Tongue (tissue), 2 donors: ENCODE data around the gene FKRP. TPM values are rescaled to one million over a fixed set of nuclear protein-coding genes. Genes with fewer than 3 reads are reported as not detected.
"Not testable (repeated sequence)": the region's sequence is repeated elsewhere in the genome, so short reads cannot be mapped to it uniquely, and the experiment has no call there.

ENCODE experiments used
- DNase-seq: peaks from one replicate; pipeline ENCODE4 v3.0.0-alpha.2; 2015
- total RNA-seq: library from RNA; depleted of rRNA; stranded (reverse); fragments of >200 nt; gene quantifications from one replicate; pipeline ENCODE4 v1.2.3, GENCODE V29; 2014

FKRP gene
- total RNA-seq = 22.4 TPM

- peak; percentile 59 for DNase-seq
These were observed at the start of gene FKRP for GRCh38 chr19:46745521-46746280. Gene FKRP (plus strand): TSS chr19:46746057. CDS start chr19:46755451, 9,394 bp downstream.

- no peak for DNase-seq
These were observed 49.0 kb upstream of the FKRP start for GRCh38 chr19:46696866-46697203.

GRCh38 chr19:46697204-46697960, 48.5 kb upstream of the FKRP start:
- DNase-seq = peak; percentile 93

- DNase-seq = no peak
These were observed 47.2 kb upstream of the FKRP start for GRCh38 chr19:46698395-46699321.

- no peak for DNase-seq
These were observed 45.2 kb upstream of the FKRP start for GRCh38 chr19:46700704-46701103.

- DNase-seq = peak; percentile 70
These were observed 41.3 kb upstream of the FKRP start for GRCh38 chr19:46704379-46705076.

- DNase-seq = no peak
These were observed 35.2 kb upstream of the FKRP start for GRCh38 chr19:46710687-46711086.

- DNase-seq = not testable (repeated sequence)
These were observed 33.0 kb upstream of the FKRP start for GRCh38 chr19:46712768-46713338.

- peak; percentile 94 for DNase-seq
These were observed 31.9 kb upstream of the FKRP start for GRCh38 chr19:46713781-46714443.

- no peak for DNase-seq
These were observed 31.3 kb upstream of the FKRP start for GRCh38 chr19:46714444-46715106.

GRCh38 chr19:46715620-46715974, 30.3 kb upstream of the FKRP start:
- no peak for DNase-seq

GRCh38 chr19:46715975-46716671, 29.7 kb upstream of the FKRP start:
- DNase-seq = peak; percentile 38

- no peak for DNase-seq
These were observed 29.2 kb upstream of the FKRP start for GRCh38 chr19:46716672-46717033.

GRCh38 chr19:46717034-46717715, 28.7 kb upstream of the FKRP start, which contains the start of gene PRKD2:
Gene PRKD2 (minus strand): TSS chr19:46717114. CDS start chr19:46716370, 744 bp downstream.
- DNase-seq = peak; percentile 95

GRCh38 chr19:46717716-46718143, 28.1 kb upstream of the FKRP start:
- no peak for DNase-seq

GRCh38 chr19:46718157-46718933, 27.5 kb upstream of the FKRP start:
- DNase-seq = peak; percentile 23

- DNase-seq = no peak
These were observed 26.8 kb upstream of the FKRP start for GRCh38 chr19:46718934-46719622.
